GM18508 (cell line): ENCODE measurements around the gene SPECC1.
"Not testable (repeated sequence)": the region's sequence is repeated elsewhere in the genome, so short reads cannot be mapped to it uniquely, and the experiment has no call there.

ENCODE experiments used
- ATAC-seq: cut with Tn5 transposase; IDR thresholded peaks from one replicate; pipeline ENCODE4 v1.9.1; 2021; ENCODE audit warnings: moderate number of reproducible peaks; ENCODE audit not compliant: insufficient read depth, unreplicated experiment

SPECC1 gene

GRCh38 chr17:20225162-20226115 lies 216.3 kb downstream of the SPECC1 start:
- no peak for ATAC-seq

GRCh38 chr17:20226814-20227482 lies 217.8 kb downstream of the SPECC1 start:
- no peak for ATAC-seq

GRCh38 chr17:20227720-20228370 lies 218.7 kb downstream of the SPECC1 start:
- ATAC-seq = not testable (repeated sequence)

GRCh38 chr17:20228410-20228809 lies 219.3 kb downstream of the SPECC1 start:
- no peak for ATAC-seq

GRCh38 chr17:20228860-20229259 lies 219.7 kb downstream of the SPECC1 start:
- ATAC-seq = no peak

GRCh38 chr17:20230924-20231323 lies 221.8 kb downstream of the SPECC1 start:
- no peak for ATAC-seq

- ATAC-seq = no peak
These were observed 223.5 kb downstream of the SPECC1 start for GRCh38 chr17:20232611-20233010.

GRCh38 chr17:20234276-20234675 lies 225.1 kb downstream of the SPECC1 start:
- ATAC-seq = no peak

- ATAC-seq = no peak
These were observed 226.6 kb downstream of the SPECC1 start for GRCh38 chr17:20235747-20236146.

GRCh38 chr17:20236578-20237227 lies 227.5 kb downstream of the SPECC1 start:
- ATAC-seq = no peak

GRCh38 chr17:20239776-20240175 lies 230.6 kb downstream of the SPECC1 start:
- not testable (repeated sequence) for ATAC-seq

GRCh38 chr17:20241855-20242254 lies 232.7 kb downstream of the SPECC1 start:
- ATAC-seq = no peak

- ATAC-seq = no peak
These were observed 233.1 kb downstream of the SPECC1 start for GRCh38 chr17:20242271-20242670.

- ATAC-seq = no peak
These were observed 234.4 kb downstream of the SPECC1 start for GRCh38 chr17:20243524-20243923.

- ATAC-seq = no peak
These were observed 235.5 kb downstream of the SPECC1 start for GRCh38 chr17:20244671-20245070.

GRCh38 chr17:20246692-20247091 lies 237.5 kb downstream of the SPECC1 start:
- ATAC-seq = no peak

- ATAC-seq = no peak
These were observed 244.2 kb downstream of the SPECC1 start for GRCh38 chr17:20253323-20253722.

- ATAC-seq = no peak
These were observed 245.4 kb downstream of the SPECC1 start for GRCh38 chr17:20254541-20254940.

GRCh38 chr17:20256144-20256543 lies 247.0 kb downstream of the SPECC1 start:
- no peak for ATAC-seq

GRCh38 chr17:20257008-20257407 lies 247.8 kb downstream of the SPECC1 start:
- no peak for ATAC-seq
